Measurements from ENCODE around the gene MAP1S. TPM values are rescaled to one million over a fixed set of nuclear protein-coding genes. Genes with fewer than 3 reads are reported as not detected.

MAP1S gene
- 10 to 100 TPM; 65.1 to 82.2 TPM for total RNA-seq
- 10 to 100 TPM; 28.3 to 37.0 (median 31.5) TPM for polyA plus RNA-seq (ENCODE audit: insufficient read length in 6 of 6)
- long read RNA-seq, donor 1, partial matches to known transcripts: 17 of 20 reads
- long read RNA-seq, donor 1, other reads (novel, unspliced or antisense): 0 of 20 reads
- long read RNA-seq, donor 2, partial matches to known transcripts: 25 of 30 reads
- long read RNA-seq, donor 2, other reads (novel, unspliced or antisense): 0 of 30 reads
- long read RNA-seq, donor 3, partial matches to known transcripts: 0 of 3 reads
- long read RNA-seq, donor 3, other reads (novel, unspliced or antisense): 0 of 3 reads
- long read RNA-seq, donor 4, partial matches to known transcripts: 5 of 10 reads
- long read RNA-seq, donor 4, other reads (novel, unspliced or antisense): 0 of 10 reads
- long read RNA-seq, donor 5, transcript MAP1S-201 (7 exons, 3,419 nt): major isoform, 5 of 18 reads
- long read RNA-seq, donor 5, partial matches to known transcripts: 13 of 18 reads
- long read RNA-seq, donor 5, other reads (novel, unspliced or antisense): 0 of 18 reads
- long read RNA-seq, donor 6, partial matches to known transcripts: 0 of 1 reads
- long read RNA-seq, donor 6, other reads (novel, unspliced or antisense): 0 of 1 reads
- long read RNA-seq, donor 7, partial matches to known transcripts: 0 of 3 reads
- long read RNA-seq, donor 7, other reads (novel, unspliced or antisense): 0 of 3 reads
- long read RNA-seq, donor 8, transcript MAP1S-201 (7 exons, 3,419 nt): major isoform, 6 of 22 reads
- long read RNA-seq, donor 8, partial matches to known transcripts: 15 of 22 reads
- long read RNA-seq, donor 8, other reads (novel, unspliced or antisense): 0 of 22 reads
- long read RNA-seq, donor 9: 0 reads
- long read RNA-seq, donor 10, partial matches to known transcripts: 2 of 7 reads
- long read RNA-seq, donor 10, other reads (novel, unspliced or antisense): 1 of 7 reads
- long read RNA-seq, donor 11: 0 reads
- long read RNA-seq, donor 12, partial matches to known transcripts: 0 of 5 reads
- long read RNA-seq, donor 12, other reads (novel, unspliced or antisense): 0 of 5 reads

- no peaks in the 10 kb centered on the region for H3K9me3 ChIP-seq
- no peaks in the 10 kb centered on the region for H3K27me3 ChIP-seq
- peak; percentile 70 for ATAC-seq
- H3K36me3 ChIP-seq: peaks cover 0 to 21% of the 10 kb centered on the region in 2 donors
- H3K27ac ChIP-seq: peak within 1 kb of the TSS; percentile 65 to 84
- DNase-seq: peak; percentile 31 to 94 (median 62)
- H3K4me3 ChIP-seq: peak within 1 kb of the TSS; percentile 92 to 98
- TF ChIP-seq CTCF (IDR thresholded peaks at IDR 0.05): no peak
- intact Hi-C loops (cut with DNase I): no loop called here
- peaks cover 31 to 67% of the 10 kb centered on the region in 2 donors for H3K4me1 ChIP-seq
These were observed at the start of gene MAP1S for GRCh38 chr19:17718947-17719711. Gene MAP1S, plus strand, starts transcription at chr19:17719480. Its CDS starts 23 bp downstream, at chr19:17719503.

- DNase-seq (no peak), ATAC-seq (no peak)
- H3K27me3 ChIP-seq: peaks cover 0 to 10% of the 10 kb centered on the region in 2 donors
- no peaks in the 10 kb centered on the region for H3K36me3 ChIP-seq
- no peaks in the 10 kb centered on the region for H3K4me1 ChIP-seq
- no peak overlapping the region for H3K4me3 ChIP-seq
- no peaks in the 10 kb centered on the region for H3K9me3 ChIP-seq
- no peak for TF ChIP-seq CTCF (IDR thresholded peaks at IDR 0.05)
- intact Hi-C loops (cut with DNase I): no loop called here
- no peak overlapping the region for H3K27ac ChIP-seq
These were observed 47.4 kb upstream of the MAP1S start for GRCh38 chr19:17671906-17672305.

GRCh38 chr19:17673937-17674799 lies 45.1 kb upstream of the MAP1S start:
- no peaks in the 10 kb centered on the region for H3K9me3 ChIP-seq
- no peak overlapping the region for H3K4me3 ChIP-seq
- H3K27me3 ChIP-seq: peaks cover 0 to 28% of the 10 kb centered on the region in 2 donors
- no peak overlapping the region for H3K27ac ChIP-seq
- no peak for DNase-seq
- no peak for ATAC-seq
- H3K36me3 ChIP-seq: no peaks in the 10 kb centered on the region
- intact Hi-C loops (cut with DNase I): no loop called here
- TF ChIP-seq CTCF (IDR thresholded peaks at IDR 0.05): no peak
- H3K4me1 ChIP-seq: peaks cover 0 to under 1% of the 10 kb centered on the region in 2 donors

GRCh38 chr19:17676295-17676694 lies 43.0 kb upstream of the MAP1S start:
- Histone ChIP-seq H3K27me3 (peaks cover 0 to 49% of the 10 kb centered on the region in 2 donors), H3K27ac (no peak overlapping the region), H3K36me3 (no peaks in the 10 kb centered on the region), H3K9me3 (no peaks in the 10 kb centered on the region), H3K4me3 (no peak overlapping the region), H3K4me1 (peaks cover 0 to 16% of the 10 kb centered on the region in 2 donors)
- ATAC-seq (no peak), DNase-seq (no peak)
- TF ChIP-seq CTCF (IDR thresholded peaks at IDR 0.05): no peak
- intact Hi-C loops (cut with DNase I): no loop called here

Measured in left lung (tissue), 14 donors.